ENCODE measurements around the gene COMMD3.

- no peak for TF ChIP-seq POLR2A (IDR thresholded peaks at IDR 0.05)
- TF ChIP-seq, protein P1, sequence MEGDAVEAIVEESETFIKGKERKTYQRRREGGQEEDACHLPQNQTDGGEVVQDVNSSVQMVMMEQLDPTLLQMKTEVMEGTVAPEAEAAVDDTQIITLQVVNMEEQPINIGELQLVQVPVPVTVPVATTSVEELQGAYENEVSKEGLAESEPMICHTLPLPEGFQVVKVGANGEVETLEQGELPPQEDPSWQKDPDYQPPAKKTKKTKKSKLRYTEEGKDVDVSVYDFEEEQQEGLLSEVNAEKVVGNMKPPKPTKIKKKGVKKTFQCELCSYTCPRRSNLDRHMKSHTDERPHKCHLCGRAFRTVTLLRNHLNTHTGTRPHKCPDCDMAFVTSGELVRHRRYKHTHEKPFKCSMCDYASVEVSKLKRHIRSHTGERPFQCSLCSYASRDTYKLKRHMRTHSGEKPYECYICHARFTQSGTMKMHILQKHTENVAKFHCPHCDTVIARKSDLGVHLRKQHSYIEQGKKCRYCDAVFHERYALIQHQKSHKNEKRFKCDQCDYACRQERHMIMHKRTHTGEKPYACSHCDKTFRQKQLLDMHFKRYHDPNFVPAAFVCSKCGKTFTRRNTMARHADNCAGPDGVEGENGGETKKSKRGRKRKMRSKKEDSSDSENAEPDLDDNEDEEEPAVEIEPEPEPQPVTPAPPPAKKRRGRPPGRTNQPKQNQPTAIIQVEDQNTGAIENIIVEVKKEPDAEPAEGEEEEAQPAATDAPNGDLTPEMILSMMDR (IDR thresholded peaks at IDR 0.05): no peak
Measured at GRCh38 chr10:22338185-22338900, 22.2 kb downstream of the COMMD3 start.

Measured in uterus (tissue), 2 donors.